ENCODE results near the gene TMEM100.

- TF ChIP-seq RAD21 (IDR thresholded peaks at IDR 0.05; ENCODE audit: low read length) (no peak), REST (IDR thresholded peaks at IDR 0.05; ENCODE audit: low read depth, low read length) (no peak), CTCF (IDR thresholded peaks at IDR 0.05) (no peak), TAF1 (IDR thresholded peaks at IDR 0.05; ENCODE audit: borderline replicate concordance, low read depth, low read length) (no peak), GABPA (IDR thresholded peaks at IDR 0.05; ENCODE audit: low read depth) (no peak), MXI1 (IDR thresholded peaks at IDR 0.05; ENCODE audit: low read depth, low read length) (no peak), FOXJ3 (CRISPR knock-in tag; IDR thresholded peaks at IDR 0.05) (no peak)
- TF ChIP-seq, protein P1, sequence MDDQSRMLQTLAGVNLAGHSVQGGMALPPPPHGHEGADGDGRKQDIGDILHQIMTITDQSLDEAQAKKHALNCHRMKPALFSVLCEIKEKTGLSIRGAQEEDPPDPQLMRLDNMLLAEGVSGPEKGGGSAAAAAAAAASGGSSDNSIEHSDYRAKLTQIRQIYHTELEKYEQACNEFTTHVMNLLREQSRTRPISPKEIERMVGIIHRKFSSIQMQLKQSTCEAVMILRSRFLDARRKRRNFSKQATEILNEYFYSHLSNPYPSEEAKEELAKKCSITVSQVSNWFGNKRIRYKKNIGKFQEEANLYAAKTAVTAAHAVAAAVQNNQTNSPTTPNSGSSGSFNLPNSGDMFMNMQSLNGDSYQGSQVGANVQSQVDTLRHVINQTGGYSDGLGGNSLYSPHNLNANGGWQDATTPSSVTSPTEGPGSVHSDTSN (IDR thresholded peaks at IDR 0.05): no peak
Observed at GRCh38 chr17:55756689-55757088, 34.0 kb upstream of the TMEM100 start.

Data from SK-N-SH (cell line).